Esophagus muscularis mucosa (tissue), 4 donors: ENCODE measurements around the gene FGF10.

Source experiments
- CTCF ChIP-seq, 3 experiments: fragments of 200-600 bp in 2 of 3; fragments of 450-650 bp in 1 of 3; sonication (generic) in 2 of 3; IDR thresholded peaks; one replicate each; pipeline ENCODE4 v1.5.1; 2017 to 2019; ENCODE audit warnings: antibody characterized with exemption in 3 of 3, mild to moderate bottlenecking in 2 of 3, moderate library complexity in 1 of 3
- EP300 ChIP-seq: sonication (generic); formaldehyde crosslinking; IDR thresholded peaks from one replicate; pipeline ENCODE4 v1.6.1; 2017; ENCODE audit warnings: antibody characterized with exemption
- POLR2A ChIP-seq: fragments of 450-650 bp; IDR thresholded peaks from one replicate; pipeline ENCODE4 v1.6.1; 2017; ENCODE audit warnings: antibody characterized with exemption, moderate library complexity, mild to moderate bottlenecking, low read depth
- POLR2AphosphoS5 ChIP-seq, 2 donors: sonication (generic); formaldehyde crosslinking; IDR thresholded peaks; one replicate each; pipeline ENCODE4 v1.6.1; 2017; ENCODE audit warnings: antibody characterized with exemption in 2 of 2

GRCh38 chr5:44329716-44330115, 59.5 kb downstream of the FGF10 start:
- TF ChIP-seq POLR2AphosphoS5 (IDR thresholded peaks at IDR 0.05) (no peak), CTCF (IDR thresholded peaks at IDR 0.05) (no peak), EP300 (no peak), POLR2A (no peak)
